GM19468 (cell line): ENCODE measurements around the gene NAV2.

ENCODE experiments used
- ATAC-seq: cut with Tn5 transposase; IDR thresholded peaks from one replicate; pipeline ENCODE4 v1.9.1; 2021; ENCODE audit warnings: mild to moderate bottlenecking, moderate library complexity, moderate number of reproducible peaks; ENCODE audit not compliant: unreplicated experiment; ENCODE audit errors: extremely low read depth

Gene NAV2

GRCh38 chr11:19772480-19772879 is 59.8 kb downstream of the NAV2 start:
- no peak for ATAC-seq

GRCh38 chr11:19774329-19774728 is 61.7 kb downstream of the NAV2 start:
- ATAC-seq = no peak

GRCh38 chr11:19774817-19775580 is 62.4 kb downstream of the NAV2 start:
- ATAC-seq = no peak

- no peak for ATAC-seq
Observed at GRCh38 chr11:19775622-19776021, 63.0 kb downstream of the NAV2 start.

GRCh38 chr11:19777039-19777376 is 64.4 kb downstream of the NAV2 start:
- no peak for ATAC-seq

GRCh38 chr11:19777377-19778102 is 64.9 kb downstream of the NAV2 start:
- peak; percentile 47 for ATAC-seq

- ATAC-seq = no peak
Observed at GRCh38 chr11:19779740-19780139, 67.1 kb downstream of the NAV2 start.

GRCh38 chr11:19781351-19781750 is 68.7 kb downstream of the NAV2 start:
- ATAC-seq = no peak

GRCh38 chr11:19785265-19785664 is 72.6 kb downstream of the NAV2 start:
- no peak for ATAC-seq

- no peak for ATAC-seq
Observed at GRCh38 chr11:19786644-19787043, 74.0 kb downstream of the NAV2 start.

GRCh38 chr11:19788435-19788834 is 75.8 kb downstream of the NAV2 start:
- no peak for ATAC-seq

GRCh38 chr11:19789245-19789644 is 76.6 kb downstream of the NAV2 start:
- no peak for ATAC-seq

- no peak for ATAC-seq
Observed at GRCh38 chr11:19789835-19790710, 77.4 kb downstream of the NAV2 start.

- no peak for ATAC-seq
Observed at GRCh38 chr11:19790831-19791552, 78.4 kb downstream of the NAV2 start.

- ATAC-seq = no peak
Observed at GRCh38 chr11:19792510-19792909, 79.9 kb downstream of the NAV2 start.

GRCh38 chr11:19793326-19793725 is 80.7 kb downstream of the NAV2 start:
- ATAC-seq = no peak

GRCh38 chr11:19794161-19794560 is 81.5 kb downstream of the NAV2 start:
- no peak for ATAC-seq

GRCh38 chr11:19795082-19795481 is 82.4 kb downstream of the NAV2 start:
- no peak for ATAC-seq

- no peak for ATAC-seq
Observed at GRCh38 chr11:19800162-19800561, 87.5 kb downstream of the NAV2 start.
